Thyroid gland (tissue), 4 donors: ENCODE results near the gene SLC17A7. TPM values are rescaled to one million over a fixed set of nuclear protein-coding genes. Genes with fewer than 3 reads are reported as not detected.
A peak's percentile ranks its signal among the peaks of the same experiment; 100 is the strongest.

Source experiments
- DNase-seq, 2 donors: peaks; one replicate each; pipeline ENCODE4 v3.0.0-alpha.2; 2019
- H3K27ac ChIP-seq, 3 donors: fragments of 200-600 bp; sonication (generic); 1 replicate in 2 of 3; 2 replicates in 1 of 3; pipeline ENCODE4 v1.5.1; 2016 to 2019; ENCODE audit warnings: mild to moderate bottlenecking in 1 of 3, moderate library complexity in 1 of 3
- H3K27me3 ChIP-seq: fragments of 200-600 bp; sonication (generic); one replicate; pipeline ENCODE4 v1.5.1; 2019
- H3K36me3 ChIP-seq, 2 donors: fragments of 200-600 bp; sonication (generic); one replicate each; pipeline ENCODE4 v1.5.1; 2016 to 2019
- H3K4me1 ChIP-seq, 2 donors: fragments of 200-600 bp; sonication (generic); one replicate each; pipeline ENCODE4 v1.5.1; 2017 to 2019
- H3K4me3 ChIP-seq, 3 donors: fragments of 200-600 bp; sonication (generic); replicated peaks in 1 of 3; 1 replicate in 2 of 3; 2 replicates in 1 of 3; pipeline ENCODE4 v1.5.1; 2016; ENCODE audit warnings: mild to moderate bottlenecking in 1 of 3
- H3K9me3 ChIP-seq: fragments of 200-600 bp; sonication (generic); one replicate; pipeline ENCODE4 v1.5.1; 2017
- POLR2A ChIP-seq, 2 donors: fragments of 450-650 bp; IDR thresholded peaks; one replicate each; pipeline ENCODE4 v1.6.1; 2017; ENCODE audit warnings: antibody characterized with exemption in 2 of 2, mild to moderate bottlenecking in 2 of 2, moderate library complexity in 1 of 2
- WGBS, 2 donors: methylation state at CpG; one replicate each; pipeline ENCODE4 v1.1.5; 2017; 5-methylcytosine and 5-hydroxymethylcytosine counted together
- intact Hi-C: fragments of 100-400 bp; cut with DNase I; formaldehyde crosslinking; loops from one replicate; pipeline ENCODE4 v1.15.1; 2023
- total RNA-seq, 4 donors: library from RNA; depleted of rRNA; stranded (reverse); fragments of >200 nt; gene quantifications; one replicate each; pipeline ENCODE4 v1.2.3, GENCODE V29; 2016
- TF ChIP-seq, protein P1 (sequence below), 6 experiments: fragments of 200-600 bp in 3 of 6; fragments of 450-650 bp in 3 of 6; sonication (generic) in 3 of 6; IDR thresholded peaks; one replicate each; pipeline ENCODE4 v1.5.1; 2016 to 2019; ENCODE audit warnings: antibody characterized with exemption in 6 of 6, mild to moderate bottlenecking in 2 of 6, inconsistent platforms in 1 of 6, moderate library complexity in 1 of 6

SLC17A7 gene
- total RNA-seq, 4 donors from 2014 or later: 0.73 to 1.5 (median 1.3) TPM

DNA sequence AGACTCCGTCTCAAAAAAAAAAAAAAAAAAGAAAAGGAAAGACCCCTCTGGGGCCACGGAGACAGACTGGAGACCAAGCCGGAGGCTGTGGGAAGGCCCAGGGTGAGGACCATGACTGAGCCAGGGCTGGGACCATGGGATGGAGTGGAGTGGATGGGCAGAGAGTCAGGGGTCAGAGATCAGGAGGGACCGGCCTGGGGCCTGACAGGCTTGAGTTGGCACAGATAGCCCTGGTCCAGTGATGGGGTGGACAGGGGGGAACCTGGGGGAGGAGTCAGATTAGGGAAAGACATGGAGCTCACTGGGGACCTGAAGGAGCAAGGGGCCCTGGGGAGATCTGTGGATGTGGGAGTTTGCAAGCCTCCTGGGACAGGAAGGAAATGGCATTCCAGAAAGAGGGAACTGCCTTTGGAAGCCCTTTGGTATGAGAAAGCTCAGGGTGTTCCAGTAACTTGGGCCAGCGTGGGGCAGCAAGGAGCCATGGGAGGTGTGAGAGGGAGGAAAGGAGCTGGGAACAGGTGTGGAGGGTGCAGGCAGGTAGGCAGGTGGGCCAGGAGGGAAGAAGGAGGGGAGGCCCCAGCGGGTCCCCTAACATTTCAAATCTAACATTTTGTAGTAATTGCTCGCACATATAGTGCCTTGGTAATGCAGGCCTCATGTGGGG is 39.8 kb upstream of the SLC17A7 start:
- 86 to 90% methylated on average over 7 of the region's 7 CpGs for WGBS, 2 donors
- Histone ChIP-seq H3K4me1 (peaks cover 0 to 5% of the 10 kb centered on the region in 2 donors), H3K9me3 (no peaks in the 10 kb centered on the region), H3K4me3 (no peak overlapping the region), H3K27me3 (no peaks in the 10 kb centered on the region), H3K27ac (no peak overlapping the region), H3K36me3 (no peaks in the 10 kb centered on the region)
- TF ChIP-seq, protein P1, sequence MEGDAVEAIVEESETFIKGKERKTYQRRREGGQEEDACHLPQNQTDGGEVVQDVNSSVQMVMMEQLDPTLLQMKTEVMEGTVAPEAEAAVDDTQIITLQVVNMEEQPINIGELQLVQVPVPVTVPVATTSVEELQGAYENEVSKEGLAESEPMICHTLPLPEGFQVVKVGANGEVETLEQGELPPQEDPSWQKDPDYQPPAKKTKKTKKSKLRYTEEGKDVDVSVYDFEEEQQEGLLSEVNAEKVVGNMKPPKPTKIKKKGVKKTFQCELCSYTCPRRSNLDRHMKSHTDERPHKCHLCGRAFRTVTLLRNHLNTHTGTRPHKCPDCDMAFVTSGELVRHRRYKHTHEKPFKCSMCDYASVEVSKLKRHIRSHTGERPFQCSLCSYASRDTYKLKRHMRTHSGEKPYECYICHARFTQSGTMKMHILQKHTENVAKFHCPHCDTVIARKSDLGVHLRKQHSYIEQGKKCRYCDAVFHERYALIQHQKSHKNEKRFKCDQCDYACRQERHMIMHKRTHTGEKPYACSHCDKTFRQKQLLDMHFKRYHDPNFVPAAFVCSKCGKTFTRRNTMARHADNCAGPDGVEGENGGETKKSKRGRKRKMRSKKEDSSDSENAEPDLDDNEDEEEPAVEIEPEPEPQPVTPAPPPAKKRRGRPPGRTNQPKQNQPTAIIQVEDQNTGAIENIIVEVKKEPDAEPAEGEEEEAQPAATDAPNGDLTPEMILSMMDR (IDR thresholded peaks at IDR 0.05): no peak
- DNase-seq: no peak
- intact Hi-C loops: no loop called here

DNA sequence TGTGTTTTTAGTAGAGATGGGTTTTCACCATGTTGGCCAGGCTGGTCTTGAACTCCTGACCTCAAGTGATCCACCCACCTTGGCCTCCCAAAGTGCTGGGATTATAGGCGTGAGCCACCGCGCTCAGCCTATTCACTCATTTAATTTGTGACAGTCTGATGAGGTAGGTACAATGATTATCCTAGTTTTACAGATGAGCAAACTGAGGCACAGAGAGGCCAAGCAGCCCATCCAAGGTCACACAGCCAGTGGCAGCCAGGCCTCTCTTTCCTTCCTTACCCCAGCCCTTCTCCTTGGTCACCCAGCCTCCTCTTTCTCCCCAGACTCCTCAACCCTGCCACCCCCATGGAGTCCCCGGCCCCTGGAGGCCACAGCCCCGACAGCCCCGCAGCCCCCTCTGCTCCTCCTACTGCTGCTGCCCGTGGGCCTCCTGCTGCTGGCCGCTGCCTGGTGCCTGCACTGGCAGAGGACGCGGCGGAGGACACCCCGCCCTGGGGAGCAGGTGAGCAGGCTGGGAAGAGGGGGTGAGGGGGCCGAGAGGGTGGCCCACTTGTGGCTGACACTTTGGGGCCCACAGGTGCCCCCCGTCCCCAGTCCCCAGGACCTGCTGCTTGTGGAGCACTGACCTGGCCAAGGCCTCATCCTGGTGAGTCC is 38.8 kb upstream of the SLC17A7 start:
- H3K4me3 ChIP-seq: no peak overlapping the region
- H3K27me3 ChIP-seq: no peaks in the 10 kb centered on the region
- TF ChIP-seq, protein P1 (IDR thresholded peaks at IDR 0.05): no peak
- TF ChIP-seq POLR2A (IDR thresholded peaks at IDR 0.05): no peak
- no peaks in the 10 kb centered on the region for H3K9me3 ChIP-seq
- no peak overlapping the region for H3K27ac ChIP-seq
- DNase-seq: no peak
- H3K36me3 ChIP-seq: no peaks in the 10 kb centered on the region
- WGBS, 2 donors: 90 to 97% methylated on average over 8 to 12 of the region's 14 CpGs
- peaks cover 0 to 5% of the 10 kb centered on the region in 2 donors for H3K4me1 ChIP-seq
- intact Hi-C loops: no loop called here

DNA sequence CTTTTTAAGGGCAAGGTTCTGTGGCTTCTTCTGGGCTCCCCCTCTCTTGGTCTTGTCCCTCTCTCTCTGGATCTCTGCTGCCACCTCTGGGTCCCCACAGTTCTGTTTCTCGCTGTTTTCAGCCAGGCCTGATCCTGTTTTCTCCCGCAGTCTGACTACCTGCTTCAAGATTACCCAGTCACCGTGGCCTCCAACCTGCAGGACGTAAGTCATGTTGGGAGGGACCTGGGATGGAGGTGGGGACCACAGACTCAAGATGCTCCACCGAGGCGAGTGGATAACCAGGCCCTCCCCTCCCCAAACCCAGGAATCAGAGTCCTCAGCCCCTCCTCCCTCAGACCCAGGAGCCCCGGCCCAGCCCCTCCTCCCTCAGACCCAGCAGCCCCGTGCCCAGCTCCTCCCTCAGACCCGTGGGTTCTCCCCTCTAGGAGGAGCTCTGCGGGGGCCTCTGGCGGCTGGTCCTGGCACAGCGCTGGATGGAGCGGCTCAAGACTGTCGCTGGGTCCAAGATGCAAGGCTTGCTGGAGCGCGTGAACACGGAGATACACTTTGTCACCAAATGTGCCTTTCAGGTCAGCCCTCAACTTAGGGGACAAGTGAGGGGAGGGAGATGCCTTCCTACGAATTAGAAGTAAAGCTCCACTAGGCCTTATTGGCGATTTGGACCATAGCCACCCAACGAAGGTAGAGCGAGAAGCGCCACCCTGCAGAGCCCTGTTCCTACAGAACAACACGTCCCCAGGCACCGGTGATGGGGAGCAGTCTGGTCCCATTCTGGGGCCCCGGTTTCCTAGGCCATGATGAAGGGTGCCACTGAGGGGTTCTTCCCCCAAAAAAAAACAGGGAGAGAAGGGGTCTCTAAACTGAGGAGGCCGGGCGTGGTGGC is 34.9 kb upstream of the SLC17A7 start:
- intact Hi-C loops: no loop called here
- DNase-seq: peak; percentile 44 to 50
- 52 to 62% methylated on average over 19 to 22 of the region's 27 CpGs for WGBS, 2 donors
- Histone ChIP-seq H3K4me3 (no peak overlapping the region), H3K27ac (no peak overlapping the region), H3K27me3 (no peaks in the 10 kb centered on the region), H3K4me1 (peaks cover 4 to 5% of the 10 kb centered on the region in 2 donors), H3K9me3 (no peaks in the 10 kb centered on the region), H3K36me3 (no peaks in the 10 kb centered on the region)
- no peak for TF ChIP-seq POLR2A (IDR thresholded peaks at IDR 0.05)
- TF ChIP-seq, protein P1 (IDR thresholded peaks at IDR 0.05): peak in 3 of 6 experiments; percentile 13 to 41 (median 24)

DNA sequence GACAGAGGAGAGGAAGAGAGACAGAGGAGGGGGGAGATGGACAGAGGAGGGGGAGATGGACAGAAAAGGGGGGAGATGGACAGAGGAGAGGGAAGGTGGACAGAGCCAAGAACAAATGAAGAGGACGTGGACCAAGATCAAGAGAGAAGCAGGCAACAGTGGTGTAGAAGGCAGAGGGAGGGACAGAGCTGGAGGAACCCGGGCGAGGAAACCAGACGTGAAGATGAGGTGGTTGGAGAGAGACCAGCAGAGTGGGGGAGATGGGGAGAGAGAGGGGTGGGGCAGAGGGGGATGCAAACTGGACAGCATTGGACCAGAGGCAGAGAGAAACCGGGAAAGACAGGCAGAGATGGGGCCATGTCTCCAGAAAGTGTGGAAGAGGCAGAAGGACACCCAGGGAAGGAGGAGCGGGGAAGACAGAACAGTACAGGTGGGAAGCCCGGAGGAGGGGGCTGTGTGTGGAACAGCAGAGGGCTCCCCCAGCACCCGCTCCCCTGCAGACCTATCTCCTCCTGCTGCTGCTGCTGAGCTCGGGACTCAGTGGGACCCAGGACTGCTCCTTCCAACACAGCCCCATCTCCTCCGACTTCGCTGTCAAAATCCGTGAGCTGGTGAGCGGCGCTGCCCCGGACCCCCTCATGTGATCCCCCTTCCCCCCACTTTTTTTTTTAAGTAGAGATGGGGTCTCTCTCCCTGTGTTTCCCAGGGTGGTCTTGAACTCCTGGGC is 34.0 kb upstream of the SLC17A7 start:
- H3K27ac ChIP-seq: no peak overlapping the region

More for the DNA sequence above, 34.0 kb upstream of the SLC17A7 start:
- H3K36me3 ChIP-seq: no peaks in the 10 kb centered on the region
- H3K9me3 ChIP-seq: no peaks in the 10 kb centered on the region
- intact Hi-C loops: no loop called here
- TF ChIP-seq, protein P1 (IDR thresholded peaks at IDR 0.05): no peak
- TF ChIP-seq POLR2A (IDR thresholded peaks at IDR 0.05): no peak
- H3K4me1 ChIP-seq: peaks cover 4 to 5% of the 10 kb centered on the region in 2 donors
- H3K27me3 ChIP-seq: no peaks in the 10 kb centered on the region
- H3K4me3 ChIP-seq: no peak overlapping the region
- 70 to 74% methylated on average over 15 of the region's 15 CpGs for WGBS, 2 donors
- DNase-seq: no peak
